NCI-H748 treated with DMSO at 0.1 percent for 48 hours (cell line): ENCODE measurements around the gene NELFB.
"Not testable (repeated sequence)": the region's sequence is repeated elsewhere in the genome, so short reads cannot be mapped to it uniquely, and the experiment has no call there.

ENCODE experiments used
- DNase-seq: peaks from one replicate; lab custom pipeline; 2025; lab: John Stamatoyannopoulos, UW

NELFB gene

DNA sequence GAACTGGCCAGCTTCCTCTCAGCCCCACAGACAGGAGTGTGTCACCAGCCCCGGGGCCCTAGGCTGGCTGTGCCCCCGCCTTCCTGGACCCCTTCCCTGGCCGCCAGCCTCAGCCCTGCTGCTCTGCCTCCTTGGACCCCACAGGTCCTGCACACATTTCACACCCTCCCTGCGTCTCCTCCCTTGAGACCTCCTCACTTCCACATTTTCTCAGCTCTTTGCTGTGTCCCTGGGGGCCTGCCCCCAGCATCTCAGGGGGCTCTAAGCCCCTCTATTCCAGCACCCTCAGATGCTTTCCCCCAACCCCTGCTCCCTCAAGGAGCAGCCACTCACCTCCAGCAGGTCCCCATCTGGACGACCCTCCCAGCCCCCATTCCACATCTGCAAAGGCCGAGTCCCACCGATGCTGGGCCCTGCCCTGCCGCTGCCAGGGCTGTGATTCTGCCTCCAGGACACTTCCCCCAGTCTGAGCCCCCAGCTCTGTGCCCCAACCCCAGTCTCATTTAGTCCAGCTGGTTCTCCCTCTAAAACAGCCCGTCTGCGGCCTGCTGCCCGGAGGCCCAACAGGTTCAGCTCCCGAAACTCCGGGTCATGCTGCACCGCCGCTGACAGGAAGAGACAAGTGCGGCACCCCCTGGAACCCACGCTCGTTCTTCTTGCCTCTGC is 20.2 kb upstream of the NELFB start:
- no peak for DNase-seq

GRCh38 chr9:137235424-137236237 is 19.5 kb upstream of the NELFB start:
- no peak for DNase-seq

- DNase-seq = peak; percentile 79
Observed at GRCh38 chr9:137236238-137236935, 18.7 kb upstream of the NELFB start.

GRCh38 chr9:137236936-137237421 is 18.1 kb upstream of the NELFB start:
- no peak for DNase-seq

GRCh38 chr9:137237759-137238726 is 17.1 kb upstream of the NELFB start:
- DNase-seq = no peak

DNA sequence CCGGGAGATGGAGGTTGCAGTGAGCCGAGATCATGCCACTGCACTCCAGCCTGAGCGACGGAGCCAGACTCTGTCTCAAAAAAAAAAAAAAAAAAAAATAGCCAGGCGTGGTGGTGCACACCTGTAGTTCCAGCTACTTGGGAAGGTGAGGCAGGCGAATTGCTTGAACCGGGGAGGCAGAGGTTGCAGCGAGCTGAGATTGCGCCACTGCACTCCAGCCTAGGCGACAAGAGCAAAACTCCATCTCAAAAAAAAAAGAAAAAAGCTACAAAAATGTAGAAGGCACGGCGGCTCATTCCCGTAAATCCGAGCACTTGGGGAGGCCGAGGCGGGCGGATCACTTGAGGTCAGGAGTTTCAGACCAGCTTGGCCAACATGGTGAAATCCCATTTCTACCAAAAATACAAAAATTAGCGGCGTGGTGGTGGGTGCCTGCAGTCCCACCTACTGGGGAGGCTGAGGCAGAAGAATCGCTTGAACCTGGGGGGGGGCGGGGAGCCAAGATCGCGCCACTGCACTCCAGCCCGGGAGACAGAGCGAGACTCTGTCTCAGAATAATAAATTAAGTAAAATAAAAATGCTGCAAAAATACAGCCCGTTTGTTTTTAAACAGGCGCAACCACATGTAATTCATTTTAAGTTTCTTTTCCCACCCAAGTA is 15.5 kb upstream of the NELFB start:
- not testable (repeated sequence) for DNase-seq

GRCh38 chr9:137240318-137240840 is 14.7 kb upstream of the NELFB start:
- DNase-seq = no peak

DNA sequence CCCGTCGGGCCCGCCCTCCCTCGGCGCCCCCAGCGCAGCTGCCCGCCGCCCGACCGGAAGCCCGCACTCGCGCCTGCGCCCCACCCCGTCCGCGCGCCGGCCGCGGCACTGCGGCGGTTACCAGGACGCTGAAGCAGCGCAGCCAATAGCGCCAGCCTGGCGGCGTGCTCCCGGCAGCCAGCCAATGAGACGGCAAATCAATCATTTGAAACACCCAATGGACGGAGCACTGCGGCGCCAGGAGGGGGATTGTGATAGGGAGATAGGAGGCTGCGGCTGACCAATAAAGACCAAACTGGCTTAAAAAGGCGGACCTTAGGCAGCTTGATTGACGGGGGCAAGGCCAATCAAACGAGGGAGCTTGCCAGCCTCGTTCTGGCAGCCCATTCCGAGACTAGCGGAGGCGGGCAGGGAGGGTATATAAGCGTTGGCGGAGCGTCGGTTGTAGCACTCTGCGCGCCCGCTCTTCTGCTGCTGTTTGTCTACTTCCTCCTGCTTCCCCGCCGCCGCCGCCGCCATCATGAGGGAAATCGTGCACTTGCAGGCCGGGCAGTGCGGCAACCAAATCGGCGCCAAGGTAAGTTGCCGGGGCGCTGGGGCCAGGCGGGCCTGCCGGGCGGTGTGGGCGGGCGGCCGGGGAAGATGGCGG is 14.2 kb upstream of the NELFB start, which contains the start of gene TUBB4B:
Gene TUBB4B, plus strand, starts transcription at position 447 of the 649 bp plus-strand sequence. Its CDS starts 74 bp downstream, at position 521.
- DNase-seq = peak; percentile 99

DNA sequence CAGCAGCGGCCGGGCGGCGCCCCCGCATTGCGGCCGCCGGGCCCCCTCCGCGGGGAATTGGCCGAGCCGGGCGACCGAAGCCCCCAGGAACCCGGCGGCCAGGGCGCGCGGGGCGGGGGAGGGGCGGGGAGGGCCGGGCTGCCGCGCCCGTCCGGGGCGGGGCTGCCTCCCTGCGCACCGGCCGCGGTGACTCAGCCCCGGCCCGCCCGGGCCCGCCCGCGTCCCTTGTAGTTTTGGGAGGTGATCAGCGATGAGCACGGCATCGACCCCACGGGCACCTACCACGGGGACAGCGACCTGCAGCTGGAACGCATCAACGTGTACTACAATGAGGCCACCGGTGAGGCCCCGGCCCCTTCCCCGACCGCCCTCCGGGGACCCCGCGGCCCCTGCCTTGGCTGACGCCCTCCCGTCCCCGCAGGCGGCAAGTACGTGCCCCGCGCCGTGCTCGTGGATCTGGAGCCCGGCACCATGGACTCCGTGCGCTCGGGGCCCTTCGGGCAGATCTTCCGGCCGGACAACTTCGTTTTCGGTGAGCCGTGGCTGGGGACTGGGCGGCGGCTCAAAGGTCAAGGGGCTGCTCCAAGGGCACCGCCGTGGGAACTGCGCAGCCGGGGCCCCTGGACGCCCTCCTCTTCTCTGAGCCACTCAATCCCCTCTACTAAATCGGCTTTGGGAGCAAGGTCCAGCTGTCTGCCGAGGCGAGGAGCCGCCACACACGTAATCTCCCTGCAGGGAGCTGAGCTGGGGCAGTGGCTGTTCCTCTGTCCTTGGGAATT is 13.4 kb upstream of the NELFB start:
- DNase-seq = no peak

DNA sequence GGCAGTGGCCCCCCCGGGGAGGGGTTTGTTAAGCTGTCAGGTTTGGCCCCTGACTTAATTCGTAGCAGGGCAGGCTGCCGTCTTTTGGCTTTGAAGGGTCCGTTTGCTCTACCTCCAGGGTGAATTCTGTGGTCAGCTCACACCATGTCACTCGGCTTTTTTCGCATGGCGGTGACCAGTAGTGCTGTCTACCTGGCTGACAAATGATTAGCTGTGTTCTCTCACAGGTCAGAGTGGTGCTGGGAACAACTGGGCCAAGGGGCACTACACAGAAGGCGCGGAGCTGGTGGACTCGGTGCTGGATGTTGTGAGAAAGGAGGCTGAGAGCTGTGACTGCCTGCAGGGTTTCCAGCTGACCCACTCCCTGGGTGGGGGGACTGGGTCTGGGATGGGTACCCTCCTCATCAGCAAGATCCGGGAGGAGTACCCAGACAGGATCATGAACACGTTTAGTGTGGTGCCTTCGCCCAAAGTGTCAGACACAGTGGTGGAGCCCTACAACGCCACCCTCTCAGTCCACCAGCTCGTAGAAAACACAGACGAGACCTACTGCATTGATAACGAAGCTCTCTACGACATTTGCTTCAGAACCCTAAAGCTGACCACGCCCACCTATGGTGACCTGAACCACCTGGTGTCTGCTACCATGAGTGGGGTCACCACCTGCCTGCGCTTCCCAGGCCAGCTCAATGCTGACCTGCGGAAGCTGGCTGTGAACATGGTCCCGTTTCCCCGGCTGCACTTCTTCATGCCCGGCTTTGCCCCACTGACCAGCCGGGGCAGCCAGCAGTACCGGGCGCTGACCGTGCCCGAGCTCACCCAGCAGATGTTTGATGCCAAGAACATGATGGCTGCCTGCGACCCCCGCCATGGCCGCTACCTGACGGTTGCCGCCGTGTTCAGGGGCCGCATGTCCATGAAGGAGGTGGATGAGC is 12.6 kb upstream of the NELFB start:
- no peak for DNase-seq

DNA sequence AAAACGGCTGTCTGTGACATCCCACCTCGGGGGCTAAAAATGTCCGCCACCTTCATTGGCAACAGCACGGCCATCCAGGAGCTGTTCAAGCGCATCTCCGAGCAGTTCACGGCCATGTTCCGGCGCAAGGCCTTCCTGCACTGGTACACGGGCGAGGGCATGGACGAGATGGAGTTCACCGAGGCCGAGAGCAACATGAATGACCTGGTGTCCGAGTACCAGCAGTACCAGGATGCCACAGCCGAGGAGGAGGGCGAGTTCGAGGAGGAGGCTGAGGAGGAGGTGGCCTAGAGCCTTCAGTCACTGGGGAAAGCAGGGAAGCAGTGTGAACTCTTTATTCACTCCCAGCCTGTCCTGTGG is 11.9 kb upstream of the NELFB start:
- DNase-seq = not testable (repeated sequence)

DNA sequence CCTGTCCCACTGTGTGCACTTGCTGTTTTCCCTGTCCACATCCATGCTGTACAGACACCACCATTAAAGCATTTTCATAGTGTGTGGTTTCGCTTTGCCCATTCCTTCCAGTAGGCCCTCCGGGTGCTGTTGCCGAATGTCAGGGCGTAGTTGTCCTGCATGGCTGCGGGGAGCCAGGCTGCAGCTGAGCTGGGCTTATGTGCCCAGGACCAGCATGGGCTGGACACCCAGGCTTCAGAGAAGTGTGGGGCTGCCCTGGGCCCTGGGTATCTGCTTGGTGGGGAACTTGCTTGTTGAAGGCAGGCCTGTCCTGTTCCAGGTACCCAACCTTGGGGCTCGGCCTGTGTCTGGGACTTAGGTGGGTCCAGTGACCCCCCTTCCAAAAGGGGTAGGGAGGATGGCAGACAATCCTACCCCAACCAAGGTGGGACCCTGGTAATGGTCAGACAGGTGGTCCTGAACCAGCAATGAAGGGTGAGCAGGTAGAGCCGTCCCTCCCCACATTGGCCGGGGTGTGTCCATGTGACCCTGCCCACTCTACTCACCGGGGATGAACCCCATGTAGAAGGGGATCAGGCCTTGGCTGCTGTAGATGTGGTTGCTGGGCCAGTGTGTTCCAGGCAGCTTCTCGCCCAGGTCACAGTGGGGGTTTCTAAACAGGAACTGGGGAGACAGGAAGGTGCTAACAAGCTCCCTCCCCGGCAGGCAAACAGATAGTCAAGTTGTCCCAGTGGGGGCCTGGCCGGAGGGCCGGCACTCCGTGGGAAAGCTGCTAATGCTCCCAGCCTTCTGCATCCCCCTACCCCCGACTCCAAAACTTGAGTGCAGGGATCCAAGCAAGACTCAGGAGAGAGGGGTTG is 11.3 kb upstream of the NELFB start:
- no peak for DNase-seq

DNA sequence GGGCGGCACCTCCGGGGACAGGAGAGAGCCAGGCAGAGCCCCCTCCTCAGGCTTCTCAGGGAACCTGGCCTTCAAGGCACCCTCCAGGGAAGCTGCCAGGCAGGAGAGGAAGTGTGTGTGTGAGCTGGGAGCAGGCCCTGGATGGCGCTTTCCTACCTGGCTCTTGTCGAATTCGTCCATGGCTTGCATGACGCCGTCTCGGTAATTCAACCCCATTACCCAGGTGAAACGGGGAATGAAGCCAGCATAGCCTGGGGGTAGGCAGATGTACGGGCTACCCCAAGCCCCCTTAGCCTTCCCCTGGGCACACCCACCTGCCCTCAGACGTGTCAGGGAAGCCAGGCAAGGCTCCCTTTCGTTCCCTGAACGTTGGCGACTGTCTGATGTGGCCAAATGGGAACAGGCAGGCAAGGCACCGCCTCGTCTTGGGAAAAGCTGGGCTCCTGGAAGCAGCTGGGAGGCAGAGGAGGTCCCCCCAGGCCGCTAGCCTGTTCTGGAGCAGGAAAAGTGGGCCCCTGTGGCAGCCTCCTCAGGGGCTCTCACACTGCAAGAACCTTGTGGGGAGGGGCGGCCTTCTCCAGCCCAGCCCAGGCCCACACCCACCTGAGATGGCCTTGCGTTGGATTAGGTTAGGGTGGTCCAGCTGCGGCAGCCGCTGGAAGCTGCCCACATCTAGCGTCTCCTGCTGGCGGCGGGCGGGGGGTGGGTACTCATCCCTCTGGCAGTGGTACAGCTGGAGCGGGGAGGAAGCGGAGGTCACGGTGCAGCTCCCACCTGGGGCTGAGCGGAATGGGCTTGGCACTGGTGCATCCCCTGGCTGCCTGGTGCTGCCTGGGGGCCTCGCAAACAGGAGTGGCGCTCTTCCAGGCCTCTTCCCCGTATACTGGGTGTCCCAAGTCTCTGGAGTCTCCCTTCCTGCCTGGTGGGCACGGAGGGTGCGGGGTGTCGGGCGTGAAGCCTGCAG is 10.4 kb upstream of the NELFB start:
- DNase-seq = no peak

DNA sequence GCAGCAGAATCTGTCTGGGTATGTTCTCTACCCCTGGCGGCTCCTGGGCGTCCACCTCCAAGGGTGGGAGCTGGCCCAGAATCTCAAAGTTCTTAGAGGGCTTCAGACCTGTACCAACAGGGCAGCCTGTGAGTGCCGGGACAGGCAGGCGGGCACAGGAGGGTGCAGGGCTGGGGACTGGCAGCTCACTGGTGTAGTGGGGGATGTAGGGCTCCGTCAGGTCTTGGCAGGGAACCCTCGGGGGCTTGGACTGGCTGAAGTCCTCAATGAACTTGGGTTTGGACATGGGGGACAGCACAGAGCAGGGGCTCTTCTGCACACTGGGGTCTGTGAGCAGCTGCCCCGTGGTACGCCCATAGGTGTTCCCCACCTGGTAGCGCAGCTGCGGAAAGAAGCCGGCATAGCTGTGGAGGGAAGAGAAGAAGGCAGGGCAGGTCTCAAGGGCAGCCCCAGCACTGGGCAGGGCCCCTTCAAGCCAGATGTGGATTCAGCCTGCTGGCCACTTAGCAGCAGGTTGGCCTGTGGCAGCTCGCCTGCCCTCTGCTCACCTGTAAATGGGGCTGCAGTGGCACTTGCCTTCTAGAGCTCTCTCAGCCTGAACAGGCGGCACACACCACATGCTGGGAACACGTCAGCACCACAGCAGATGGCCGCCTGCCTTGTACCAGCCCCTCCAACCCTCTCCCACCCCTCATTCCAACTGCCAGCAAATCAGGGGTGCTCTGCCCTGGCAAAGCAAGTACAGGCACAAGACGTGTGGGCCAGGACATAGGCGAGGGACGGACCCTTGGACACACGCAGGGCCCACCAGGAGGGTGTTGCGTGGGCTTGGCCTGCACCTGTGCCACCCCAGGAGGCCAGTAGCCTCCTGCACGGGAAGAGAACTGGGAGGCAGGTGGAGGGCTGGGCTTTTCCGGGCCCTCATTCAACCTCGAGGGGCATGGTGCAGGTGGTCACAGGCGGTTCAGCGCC is 9.4 kb upstream of the NELFB start:
- no peak for DNase-seq
